ENCODE data around the gene ONECUT1.

GRCh38 chr15:52728899-52729298, 61.2 kb downstream of the ONECUT1 start:
- TF ChIP-seq EZH2 (IDR thresholded peaks at IDR 0.05) (no peak), POLR2AphosphoS5 (IDR thresholded peaks at IDR 0.05; ENCODE audit: borderline replicate concordance, low read depth, low read length) (no peak), FOXP2 (optimal IDR thresholded peaks at IDR 0.05; ENCODE audit: control extremely low read depth, extremely low read length, insufficient read depth) (no peak)

Data from SK-N-MC (cell line).